MM.1S (cell line): Measurements from ENCODE around the gene WASHC2C.
"Not testable (repeated sequence)": the region's sequence is repeated elsewhere in the genome, so short reads cannot be mapped to it uniquely, and the experiment has no call there.

Experiments used
- EZH2phosphoT487 ChIP-seq: fragments of 300-600 bp; sonication (generic); IDR thresholded peaks from 2 replicates; pipeline ENCODE4 v1.6.1; 2018; ENCODE audit warnings: antibody characterized with exemption, low read length
- TF ChIP-seq, protein P1 (sequence below): fragments of 300-600 bp; sonication (generic); IDR thresholded peaks from 2 replicates; pipeline ENCODE4 v1.5.1; 2016; ENCODE audit warnings: antibody characterized with exemption, low read length, mixed read lengths

DNA sequence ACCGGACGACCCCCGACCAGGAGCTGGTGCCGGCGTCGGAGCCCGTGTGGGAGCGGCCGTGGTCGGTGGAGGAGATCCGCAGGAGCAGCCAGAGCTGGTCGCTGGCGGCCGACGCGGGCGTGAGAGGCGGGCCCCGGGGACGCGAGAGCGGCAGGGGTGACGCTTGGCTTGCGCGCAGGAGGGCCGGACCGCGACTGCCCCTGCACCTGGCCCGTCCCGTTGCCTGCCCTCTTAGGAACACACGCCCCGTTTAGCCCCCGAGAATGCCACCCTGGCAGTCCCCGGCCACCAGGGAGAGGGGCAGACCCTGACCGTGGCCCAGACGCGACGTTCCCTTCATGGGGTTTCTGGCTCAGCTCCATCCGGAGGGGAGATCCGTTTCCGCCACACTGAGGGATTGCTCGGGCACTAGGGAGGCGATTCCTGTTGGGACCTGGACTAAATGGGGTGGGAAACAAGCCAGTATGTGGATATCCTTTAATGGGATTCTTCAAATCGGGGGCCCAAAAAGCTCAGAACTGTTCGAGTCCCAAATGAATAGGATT, 427 bp downstream of the WASHC2C start:
- not testable (repeated sequence) for TF ChIP-seq EZH2phosphoT487
- TF ChIP-seq, protein P1, sequence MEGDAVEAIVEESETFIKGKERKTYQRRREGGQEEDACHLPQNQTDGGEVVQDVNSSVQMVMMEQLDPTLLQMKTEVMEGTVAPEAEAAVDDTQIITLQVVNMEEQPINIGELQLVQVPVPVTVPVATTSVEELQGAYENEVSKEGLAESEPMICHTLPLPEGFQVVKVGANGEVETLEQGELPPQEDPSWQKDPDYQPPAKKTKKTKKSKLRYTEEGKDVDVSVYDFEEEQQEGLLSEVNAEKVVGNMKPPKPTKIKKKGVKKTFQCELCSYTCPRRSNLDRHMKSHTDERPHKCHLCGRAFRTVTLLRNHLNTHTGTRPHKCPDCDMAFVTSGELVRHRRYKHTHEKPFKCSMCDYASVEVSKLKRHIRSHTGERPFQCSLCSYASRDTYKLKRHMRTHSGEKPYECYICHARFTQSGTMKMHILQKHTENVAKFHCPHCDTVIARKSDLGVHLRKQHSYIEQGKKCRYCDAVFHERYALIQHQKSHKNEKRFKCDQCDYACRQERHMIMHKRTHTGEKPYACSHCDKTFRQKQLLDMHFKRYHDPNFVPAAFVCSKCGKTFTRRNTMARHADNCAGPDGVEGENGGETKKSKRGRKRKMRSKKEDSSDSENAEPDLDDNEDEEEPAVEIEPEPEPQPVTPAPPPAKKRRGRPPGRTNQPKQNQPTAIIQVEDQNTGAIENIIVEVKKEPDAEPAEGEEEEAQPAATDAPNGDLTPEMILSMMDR, result not testable (repeated sequence)
